ENCODE data around the gene POLR2J.

GRCh38 chr7:102467581-102468477 lies 10.9 kb downstream of the POLR2J start:
- TF ChIP-seq POLR2A (IDR thresholded peaks at IDR 0.05) = no peak
- no peak for TF ChIP-seq CTCF (IDR thresholded peaks at IDR 0.05)
